ENCODE results near the gene PAK5. TPM values are rescaled to one million over a fixed set of nuclear protein-coding genes. Genes with fewer than 3 reads are reported as not detected.

PAK5 gene
- total and polyA plus RNA-seq, 2 experiments from 2014 or later = not detected

- no peaks in the 10 kb centered on the region for H3K9me3 ChIP-seq (ENCODE audit: low read depth)
- no peak overlapping the region for H3K4me3 ChIP-seq
- H3F3A ChIP-seq (ENCODE audit: insufficient read depth) = no peaks in the 10 kb centered on the region
- no peak overlapping the region for H3K4me2 ChIP-seq (ENCODE audit: unreplicated experiment)
- in situ Hi-C loops (cut with MboI) = no loop called here
- H3K27ac ChIP-seq = no peak overlapping the region
- H3K4me1 ChIP-seq (ENCODE audit: insufficient read depth) = no peaks in the 10 kb centered on the region
- no peak overlapping the region for H2AFZ ChIP-seq
- H4K20me1 ChIP-seq (ENCODE audit: insufficient read depth) = no peaks in the 10 kb centered on the region
- TF ChIP-seq EZH2phosphoT487 (IDR thresholded peaks at IDR 0.05; ENCODE audit: insufficient read depth, low read depth) (no peak), EZH2 (IDR thresholded peaks at IDR 0.05; ENCODE audit: insufficient read depth, poor library complexity, severe bottlenecking) (no peak)
- H3K9ac ChIP-seq = no peak overlapping the region
- no peaks in the 10 kb centered on the region for H3K9me2 ChIP-seq (ENCODE audit: insufficient read depth)
- no peak for DNase-seq
- H3K79me2 ChIP-seq (ENCODE audit: insufficient read depth) = no peaks in the 10 kb centered on the region
- H3K36me3 ChIP-seq (ENCODE audit: low read depth) = no peaks in the 10 kb centered on the region
- 50 to 54% methylated on average over 3 of the region's 3 CpGs for WGBS, 2 experiments (ENCODE audit: low coverage in 1 of 2, low lambda C conversion rate in 2 of 2, missing lambda C conversion rate in 2 of 2)
- H3K27me3 ChIP-seq (replicated peaks; ENCODE audit: insufficient read depth) = peaks cover 31% of the 10 kb centered on the region
These were observed 315.2 kb downstream of the PAK5 start for GRCh38 chr20:9523636-9524035.

GRCh38 chr20:9520086-9520485 is 318.8 kb downstream of the PAK5 start:
- WGBS, 2 experiments (ENCODE audit: low coverage in 1 of 2, low lambda C conversion rate in 2 of 2, missing lambda C conversion rate in 2 of 2) = 42 to 52% methylated on average over 4 of the region's 4 CpGs
- H3K79me2 ChIP-seq (ENCODE audit: insufficient read depth) = no peaks in the 10 kb centered on the region

GRCh38 chr20:9518576-9519175 is 320.2 kb downstream of the PAK5 start:
- no peaks in the 10 kb centered on the region for H3K9me3 ChIP-seq (ENCODE audit: low read depth)
- in situ Hi-C loops (cut with MboI) = no loop called here
- H3K9me2 ChIP-seq (ENCODE audit: insufficient read depth) = no peaks in the 10 kb centered on the region
- H3K27ac ChIP-seq = no peak overlapping the region
- H3K4me3 ChIP-seq = no peak overlapping the region
- 17 to 18% methylated on average over 8 of the region's 8 CpGs for WGBS, 2 experiments (ENCODE audit: low coverage in 1 of 2, low lambda C conversion rate in 2 of 2, missing lambda C conversion rate in 2 of 2)
- H3F3A ChIP-seq (ENCODE audit: insufficient read depth) = no peaks in the 10 kb centered on the region
- no peaks in the 10 kb centered on the region for H3K4me1 ChIP-seq (ENCODE audit: insufficient read depth)
- H2AFZ ChIP-seq = no peak overlapping the region
- H3K79me2 ChIP-seq (ENCODE audit: insufficient read depth) = no peaks in the 10 kb centered on the region
- no peaks in the 10 kb centered on the region for H4K20me1 ChIP-seq (ENCODE audit: insufficient read depth)
- no peak for DNase-seq
- H3K36me3 ChIP-seq (ENCODE audit: low read depth) = no peaks in the 10 kb centered on the region
- no peak overlapping the region for H3K4me2 ChIP-seq (ENCODE audit: unreplicated experiment)
- TF ChIP-seq EZH2 (IDR thresholded peaks at IDR 0.05; ENCODE audit: insufficient read depth, poor library complexity, severe bottlenecking) (no peak), EZH2phosphoT487 (IDR thresholded peaks at IDR 0.05; ENCODE audit: insufficient read depth, low read depth) (no peak)
- H3K9ac ChIP-seq = no peak overlapping the region
- H3K27me3 ChIP-seq (replicated peaks; ENCODE audit: insufficient read depth) = peaks cover 69% of the 10 kb centered on the region

More at GRCh38 chr20:9520086-9520485, 318.8 kb downstream of the PAK5 start:
- no peak for TF ChIP-seq EZH2 (IDR thresholded peaks at IDR 0.05; ENCODE audit: insufficient read depth, poor library complexity, severe bottlenecking)
- no peak for TF ChIP-seq EZH2phosphoT487 (IDR thresholded peaks at IDR 0.05; ENCODE audit: insufficient read depth, low read depth)
- DNase-seq = no peak
- Histone ChIP-seq H2AFZ (no peak overlapping the region), H3K9me2 (ENCODE audit: insufficient read depth) (no peaks in the 10 kb centered on the region), H3K9me3 (ENCODE audit: low read depth) (no peaks in the 10 kb centered on the region), H3K27ac (no peak overlapping the region), H3K4me3 (no peak overlapping the region), H3F3A (ENCODE audit: insufficient read depth) (no peaks in the 10 kb centered on the region), H3K27me3 (replicated peaks; ENCODE audit: insufficient read depth) (peaks cover 60% of the 10 kb centered on the region), H3K4me1 (ENCODE audit: insufficient read depth) (no peaks in the 10 kb centered on the region), H3K9ac (no peak overlapping the region), H3K36me3 (ENCODE audit: low read depth) (no peaks in the 10 kb centered on the region), H4K20me1 (ENCODE audit: insufficient read depth) (no peaks in the 10 kb centered on the region), H3K4me2 (ENCODE audit: unreplicated experiment) (no peak overlapping the region)
- in situ Hi-C loops (cut with MboI) = no loop called here

GRCh38 chr20:9517297-9518162 is 321.3 kb downstream of the PAK5 start:
- in situ Hi-C loops (cut with MboI) = no loop called here
- no peaks in the 10 kb centered on the region for H3K79me2 ChIP-seq (ENCODE audit: insufficient read depth)
- H4K20me1 ChIP-seq (ENCODE audit: insufficient read depth) = no peaks in the 10 kb centered on the region
- no peaks in the 10 kb centered on the region for H3K9me2 ChIP-seq (ENCODE audit: insufficient read depth)
- no peaks in the 10 kb centered on the region for H3F3A ChIP-seq (ENCODE audit: insufficient read depth)
- DNase-seq = no peak
- no peak overlapping the region for H2AFZ ChIP-seq
- no peaks in the 10 kb centered on the region for H3K36me3 ChIP-seq (ENCODE audit: low read depth)
- H3K27me3 ChIP-seq (replicated peaks; ENCODE audit: insufficient read depth) = peaks cover 80% of the 10 kb centered on the region
- WGBS, 2 experiments (ENCODE audit: low coverage in 1 of 2, low lambda C conversion rate in 2 of 2, missing lambda C conversion rate in 2 of 2) = 34 to 46% methylated on average over 8 of the region's 8 CpGs
- TF ChIP-seq EZH2 (IDR thresholded peaks at IDR 0.05; ENCODE audit: insufficient read depth, poor library complexity, severe bottlenecking) (no peak), EZH2phosphoT487 (IDR thresholded peaks at IDR 0.05; ENCODE audit: insufficient read depth, low read depth) (no peak)
- H3K27ac ChIP-seq = no peak overlapping the region
- no peaks in the 10 kb centered on the region for H3K9me3 ChIP-seq (ENCODE audit: low read depth)
- H3K9ac ChIP-seq = no peak overlapping the region
- H3K4me1 ChIP-seq (ENCODE audit: insufficient read depth) = no peaks in the 10 kb centered on the region
- H3K4me2 ChIP-seq (ENCODE audit: unreplicated experiment) = no peak overlapping the region
- no peak overlapping the region for H3K4me3 ChIP-seq

Measured in GM23248 (cell line).